Skeletal muscle satellite cell (primary cell): Measurements from ENCODE around the gene ITPR1.
"Not testable (repeated sequence)": the region's sequence is repeated elsewhere in the genome, so short reads cannot be mapped to it uniquely, and the experiment has no call there.

Experiments
- H3K27me3 ChIP-seq: 2 replicates; pipeline ENCODE4 v1.7.0; 2013; ENCODE audit warnings: low read length; ENCODE audit not compliant: control insufficient read depth, insufficient read depth
- H3K36me3 ChIP-seq: 2 replicates; pipeline ENCODE4 v1.7.0; 2013; ENCODE audit warnings: mild to moderate bottlenecking, control low read depth, low read length; ENCODE audit not compliant: insufficient read depth
- H3K4me1 ChIP-seq: 2 replicates; pipeline ENCODE4 v1.7.0; 2013; ENCODE audit warnings: low read length; ENCODE audit not compliant: control insufficient read depth, insufficient read depth
- H3K4me2 ChIP-seq: 2 replicates; pipeline ENCODE4 v1.7.0; 2013; ENCODE audit warnings: mild to moderate bottlenecking, low read length
- H3K4me3 ChIP-seq: 2 replicates; pipeline ENCODE4 v1.7.0; 2013; ENCODE audit warnings: low read length
- H3K9ac ChIP-seq: 2 replicates; pipeline ENCODE4 v1.7.0; 2013; ENCODE audit warnings: mild to moderate bottlenecking, low read depth, low read length, moderate library complexity
- H3K9me3 ChIP-seq: replicated peaks from 2 replicates; pipeline ENCODE4 v1.7.0; 2013; ENCODE audit warnings: mild to moderate bottlenecking, control low read depth, low read length

Gene ITPR1

DNA sequence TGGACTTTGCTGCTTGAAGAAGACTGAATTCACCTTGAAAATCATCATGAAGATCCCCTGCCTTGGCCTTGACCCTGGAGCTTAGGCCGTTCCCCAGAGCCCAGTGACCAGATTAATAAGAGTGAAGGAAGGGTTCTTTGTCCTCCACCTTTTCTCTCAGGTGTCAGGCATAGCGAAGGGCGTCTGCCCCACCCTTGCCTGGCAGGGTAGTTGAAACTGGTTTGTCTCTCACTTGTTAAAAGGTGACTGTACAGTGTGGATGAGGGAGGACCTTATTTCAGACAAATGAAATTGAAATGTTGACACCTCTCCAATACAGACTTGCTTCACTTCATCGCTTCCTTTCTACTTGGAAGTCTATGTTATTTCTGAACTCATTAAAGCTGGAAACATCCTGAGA lies 262.4 kb downstream of the ITPR1 start:
- H3K4me2 ChIP-seq = no peak overlapping the region
- H3K9me3 ChIP-seq = no peaks in the 10 kb centered on the region
- no peak overlapping the region for H3K4me3 ChIP-seq
- peaks cover 19% of the 10 kb centered on the region for H3K4me1 ChIP-seq
- H3K27me3 ChIP-seq = no peaks in the 10 kb centered on the region
- H3K9ac ChIP-seq = no peak overlapping the region
- H3K36me3 ChIP-seq = no peaks in the 10 kb centered on the region

DNA sequence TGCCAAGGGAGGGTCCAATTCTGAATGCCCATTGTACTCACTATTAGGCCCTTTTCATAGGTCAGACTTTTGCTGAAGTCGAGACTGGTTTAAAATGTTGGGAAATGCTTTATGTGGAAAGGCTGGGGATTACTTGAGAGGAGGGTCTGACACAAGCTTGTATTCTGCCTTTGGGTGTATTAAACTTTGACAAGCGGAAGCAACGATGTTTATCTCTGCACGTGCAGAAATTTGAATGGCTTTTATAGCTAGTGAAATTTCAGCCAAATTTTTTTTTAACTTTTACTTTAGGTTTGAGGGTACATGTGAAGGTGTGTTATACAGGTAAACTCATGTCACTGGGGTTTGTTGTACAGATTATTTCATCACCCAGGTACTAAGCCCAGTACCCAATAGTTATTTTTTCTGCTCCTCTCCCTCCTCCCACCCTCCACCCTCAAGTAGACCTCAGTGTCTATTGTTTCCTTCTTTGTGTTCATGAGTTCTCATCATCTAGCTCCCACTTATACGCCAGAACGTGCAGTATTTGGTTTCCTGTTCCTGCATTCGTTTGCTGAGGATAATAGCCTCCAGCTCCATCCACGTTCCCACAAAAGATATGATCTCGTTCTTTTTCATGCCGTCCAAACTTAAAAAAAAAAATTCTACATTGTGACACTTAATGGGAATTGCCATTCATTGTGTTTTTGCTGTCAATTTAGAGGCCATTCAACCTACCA lies 263.1 kb downstream of the ITPR1 start:
- H3K9ac ChIP-seq = no peak overlapping the region
- peaks cover 12% of the 10 kb centered on the region for H3K4me1 ChIP-seq
- no peaks in the 10 kb centered on the region for H3K9me3 ChIP-seq
- no peak overlapping the region for H3K4me3 ChIP-seq
- no peak overlapping the region for H3K4me2 ChIP-seq
- H3K36me3 ChIP-seq = no peaks in the 10 kb centered on the region
- no peaks in the 10 kb centered on the region for H3K27me3 ChIP-seq

DNA sequence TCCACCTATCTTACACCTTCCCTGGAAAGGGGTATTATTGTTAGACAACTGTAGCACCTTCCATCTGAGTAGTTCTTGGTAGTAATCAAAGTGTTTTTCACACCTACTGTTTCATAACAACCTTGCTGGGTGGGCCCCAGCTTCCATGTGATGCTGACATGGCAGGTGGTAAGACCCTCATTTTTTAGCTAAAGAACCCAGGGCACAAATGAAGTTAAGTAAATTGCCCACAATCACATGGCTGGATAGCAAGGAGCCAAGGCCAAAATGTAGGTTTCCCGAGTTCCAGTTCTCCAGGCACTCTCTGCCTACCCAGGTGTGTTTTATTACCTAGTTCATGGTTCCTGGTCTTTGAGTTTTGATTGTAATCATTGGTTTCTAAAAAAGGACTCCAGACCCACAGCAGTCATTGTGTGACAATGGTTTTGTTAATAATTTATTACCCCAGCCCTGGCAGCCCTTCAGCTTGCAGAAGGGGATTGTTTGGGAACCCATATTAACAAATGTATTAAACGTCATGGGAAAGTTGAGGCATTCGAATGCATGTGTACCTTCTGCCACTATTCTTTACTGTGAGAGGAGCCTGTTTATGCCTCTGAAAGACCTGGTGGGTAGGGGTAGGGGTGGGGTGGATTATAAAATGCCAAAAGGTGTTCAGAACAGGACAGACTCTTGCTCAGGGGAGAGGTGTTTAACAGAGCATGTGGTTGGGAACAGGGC lies 263.9 kb downstream of the ITPR1 start:
- peaks cover 4% of the 10 kb centered on the region for H3K4me1 ChIP-seq
- no peak overlapping the region for H3K4me2 ChIP-seq
- no peaks in the 10 kb centered on the region for H3K9me3 ChIP-seq
- H3K4me3 ChIP-seq = no peak overlapping the region
- H3K27me3 ChIP-seq = no peaks in the 10 kb centered on the region
- no peaks in the 10 kb centered on the region for H3K36me3 ChIP-seq
- H3K9ac ChIP-seq = no peak overlapping the region

DNA sequence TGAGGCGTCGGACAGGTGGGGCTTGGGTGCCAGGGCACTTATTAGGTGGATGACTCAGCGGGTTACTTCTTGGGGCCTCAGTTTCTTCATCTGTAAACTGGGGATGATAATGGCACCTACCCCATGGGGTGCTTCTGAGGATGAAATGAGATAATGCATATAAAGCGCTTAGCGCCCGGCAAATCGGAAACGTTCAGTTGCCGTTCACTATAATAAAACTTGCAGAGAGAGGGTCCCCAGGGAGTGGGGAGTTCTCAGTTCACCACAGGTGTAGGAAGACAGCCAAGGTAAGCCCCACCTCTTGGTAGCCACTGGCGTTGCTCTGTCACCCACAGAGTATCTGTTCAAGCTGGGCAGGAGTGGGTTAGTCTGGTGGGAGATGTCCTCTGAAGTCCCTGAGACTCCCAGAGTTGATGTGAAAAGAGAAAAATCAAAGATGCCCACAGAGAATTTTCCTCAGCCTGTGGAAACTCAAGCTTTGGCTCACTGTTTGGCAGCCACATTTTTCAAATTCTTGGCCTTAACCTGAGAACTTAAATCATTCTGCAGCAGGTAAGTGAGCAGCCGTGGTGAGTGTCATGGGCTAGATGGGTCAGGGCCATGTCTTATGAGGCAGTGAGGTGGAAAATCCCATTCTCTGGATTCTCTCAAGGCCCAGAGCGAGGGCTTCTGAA lies 264.6 kb downstream of the ITPR1 start:
- Histone ChIP-seq H3K27me3 (no peaks in the 10 kb centered on the region), H3K4me1 (no peaks in the 10 kb centered on the region), H3K4me3 (no peak overlapping the region), H3K4me2 (no peak overlapping the region), H3K36me3 (no peaks in the 10 kb centered on the region), H3K9ac (no peak overlapping the region), H3K9me3 (no peaks in the 10 kb centered on the region)

DNA sequence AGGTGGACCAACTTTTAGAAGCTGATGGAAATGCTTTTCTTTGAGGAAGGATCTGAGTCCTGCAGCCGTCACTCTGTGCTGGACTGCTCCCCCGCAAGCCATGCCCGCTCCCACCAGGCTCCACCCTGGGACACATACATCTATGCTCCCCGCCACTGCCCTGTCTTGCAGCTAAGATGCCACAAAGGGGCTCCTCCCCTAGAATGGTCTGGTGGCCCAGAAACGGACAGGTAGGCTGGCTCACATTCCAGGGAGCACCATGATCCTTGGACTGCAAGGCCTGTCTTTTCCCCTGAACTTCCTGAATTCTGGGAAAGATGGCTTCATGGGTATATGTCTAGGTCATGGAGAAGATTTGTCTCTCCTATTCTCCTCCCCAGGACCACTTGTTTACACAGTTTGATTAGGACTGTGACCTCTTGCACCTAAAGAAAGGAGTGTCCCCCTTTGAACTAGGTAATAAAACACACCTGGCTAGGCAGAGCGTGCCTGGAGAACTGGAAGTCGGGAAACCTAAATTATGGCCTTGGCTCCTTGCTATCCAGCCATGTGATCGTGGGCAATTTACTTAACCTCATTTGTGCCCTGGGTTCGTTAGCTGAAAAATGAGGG lies 265.2 kb downstream of the ITPR1 start:
- no peak overlapping the region for H3K9ac ChIP-seq
- no peaks in the 10 kb centered on the region for H3K36me3 ChIP-seq
- no peaks in the 10 kb centered on the region for H3K9me3 ChIP-seq
- no peak overlapping the region for H3K4me3 ChIP-seq
- no peak overlapping the region for H3K4me2 ChIP-seq
- H3K4me1 ChIP-seq = no peaks in the 10 kb centered on the region
- H3K27me3 ChIP-seq = no peaks in the 10 kb centered on the region

DNA sequence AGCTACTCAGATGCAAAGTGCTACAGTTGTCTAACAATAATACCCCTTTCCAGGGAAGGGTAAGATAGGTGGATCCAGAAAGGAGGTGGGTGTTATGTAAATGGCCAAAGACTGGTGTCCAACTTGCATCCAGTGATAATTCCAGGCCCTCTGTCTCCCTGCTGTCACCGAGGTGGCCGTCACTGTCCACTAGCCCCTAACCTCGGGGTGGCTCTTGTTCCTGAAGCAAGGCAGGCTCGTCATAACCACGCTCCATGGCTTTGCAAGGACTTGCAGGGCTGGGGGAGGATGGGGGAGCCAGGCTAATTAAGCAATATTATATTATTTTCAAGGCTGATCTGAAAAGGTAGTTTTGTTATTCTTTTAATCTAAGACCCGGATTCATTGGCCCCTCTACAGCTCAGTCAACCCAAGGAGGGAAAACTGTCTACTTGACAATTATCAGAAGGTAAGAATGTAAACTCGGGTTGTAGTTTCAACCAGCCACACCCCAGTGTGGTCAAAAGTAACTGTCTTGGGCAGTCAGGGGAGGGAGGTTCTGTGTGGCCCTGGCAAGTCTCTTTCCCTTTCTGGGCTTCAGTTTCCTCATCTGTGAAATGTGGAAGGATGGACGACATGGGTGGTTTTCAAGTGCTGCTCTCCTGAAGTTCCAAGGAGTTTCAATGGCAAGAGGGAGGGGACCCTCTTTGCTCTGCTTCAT lies 266.0 kb downstream of the ITPR1 start:
- H3K9ac ChIP-seq = no peak overlapping the region
- H3K4me2 ChIP-seq = no peak overlapping the region
- H3K4me3 ChIP-seq = no peak overlapping the region
- no peaks in the 10 kb centered on the region for H3K4me1 ChIP-seq
- H3K9me3 ChIP-seq = no peaks in the 10 kb centered on the region
- no peaks in the 10 kb centered on the region for H3K27me3 ChIP-seq
- H3K36me3 ChIP-seq = no peaks in the 10 kb centered on the region

DNA sequence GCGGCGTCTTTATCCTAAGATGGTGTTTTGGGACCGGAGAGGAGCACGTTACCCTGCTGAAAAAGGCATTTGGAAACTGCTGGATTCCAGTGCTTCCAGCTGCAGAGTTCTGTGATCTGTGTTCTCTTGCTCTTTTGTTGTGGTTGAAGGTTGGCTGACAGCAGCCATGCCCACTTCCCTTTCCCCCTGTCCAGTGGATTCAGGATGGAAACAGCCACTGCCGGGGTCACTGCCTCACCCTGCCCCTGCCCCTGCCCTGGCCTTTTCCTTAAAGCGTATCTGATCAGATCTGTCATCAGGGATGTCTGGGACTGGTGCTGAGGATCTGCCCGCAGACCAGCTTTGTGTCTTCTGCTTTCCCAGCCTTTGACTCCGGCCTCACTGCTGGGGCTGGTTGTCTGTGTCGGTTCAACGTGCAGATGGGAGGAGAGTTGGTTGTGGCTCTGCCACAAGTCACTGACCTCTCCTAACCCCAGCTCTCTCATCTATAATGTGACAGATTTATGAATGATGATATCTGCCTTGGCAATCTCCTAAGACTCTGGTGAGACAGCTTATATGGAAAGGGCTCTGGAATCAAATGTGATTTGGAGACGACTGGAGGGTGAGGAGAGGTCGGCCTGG lies 266.7 kb downstream of the ITPR1 start:
- Histone ChIP-seq H3K9me3 (no peaks in the 10 kb centered on the region), H3K36me3 (no peaks in the 10 kb centered on the region), H3K27me3 (no peaks in the 10 kb centered on the region), H3K4me2 (no peak overlapping the region), H3K4me1 (no peaks in the 10 kb centered on the region), H3K9ac (no peak overlapping the region), H3K4me3 (no peak overlapping the region)

DNA sequence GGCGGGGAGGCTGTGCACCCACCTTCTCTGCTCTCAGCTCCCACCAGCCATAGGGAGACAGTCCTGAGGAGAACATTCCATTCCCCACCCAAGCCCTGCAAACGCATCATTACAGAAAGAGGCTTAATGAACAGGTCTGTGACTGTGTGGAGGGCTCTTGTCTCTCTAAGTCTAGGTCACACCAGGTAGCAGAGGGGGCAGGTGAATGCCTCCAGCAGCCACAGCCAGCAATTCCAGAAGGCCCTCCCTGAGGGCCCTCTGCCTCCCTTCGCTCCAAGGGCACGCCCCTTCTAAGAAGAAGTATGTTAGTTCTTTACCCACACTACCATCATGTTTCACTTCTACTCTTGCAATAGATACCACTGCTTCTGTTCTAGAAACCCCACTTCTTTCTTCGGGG lies 268.6 kb downstream of the ITPR1 start:
- H3K4me3 ChIP-seq = no peak overlapping the region
- H3K4me1 ChIP-seq = no peaks in the 10 kb centered on the region
- no peak overlapping the region for H3K9ac ChIP-seq
- peaks cover 5% of the 10 kb centered on the region for H3K9me3 ChIP-seq
- H3K36me3 ChIP-seq = no peaks in the 10 kb centered on the region
- H3K4me2 ChIP-seq = no peak overlapping the region
- H3K27me3 ChIP-seq = no peaks in the 10 kb centered on the region

DNA sequence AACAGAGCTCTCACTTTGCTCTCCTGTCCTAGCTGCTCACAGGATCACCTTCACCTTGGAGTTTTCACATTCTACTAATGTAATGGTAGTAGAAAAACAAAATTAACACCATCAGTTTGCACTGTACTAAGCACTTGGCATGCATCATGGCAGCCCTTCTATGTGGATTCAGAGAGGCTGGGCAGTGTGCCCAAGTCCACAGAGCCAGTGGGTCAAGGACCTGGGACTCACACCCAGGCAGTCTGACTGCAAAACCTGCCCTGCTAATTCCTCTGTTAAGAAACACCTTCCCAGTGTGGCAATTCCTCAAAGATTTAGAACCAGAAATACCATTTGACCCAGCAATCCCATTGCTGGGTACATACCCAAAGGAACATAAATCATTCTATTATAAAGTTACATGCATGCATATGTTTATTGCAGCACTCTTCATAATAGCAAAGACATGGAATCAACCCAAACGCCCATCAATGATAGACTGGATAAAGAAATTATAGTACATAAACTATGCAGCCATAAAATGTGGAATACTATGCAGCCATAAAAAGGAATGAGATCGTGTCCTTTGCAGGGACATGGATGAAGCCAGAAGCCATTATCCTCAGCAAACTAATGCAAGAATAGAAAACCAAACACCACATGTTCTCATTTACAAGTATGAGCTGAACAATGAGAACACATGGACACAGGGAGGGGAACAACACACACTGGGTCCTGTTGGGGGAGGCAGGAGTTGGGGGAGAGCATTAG lies 269.5 kb downstream of the ITPR1 start:
- H3K27me3 ChIP-seq, H3K4me2 ChIP-seq, H3K4me3 ChIP-seq, H3K9ac ChIP-seq, H3K9me3 ChIP-seq, H3K4me1 ChIP-seq, H3K36me3 ChIP-seq: not testable (repeated sequence)

DNA sequence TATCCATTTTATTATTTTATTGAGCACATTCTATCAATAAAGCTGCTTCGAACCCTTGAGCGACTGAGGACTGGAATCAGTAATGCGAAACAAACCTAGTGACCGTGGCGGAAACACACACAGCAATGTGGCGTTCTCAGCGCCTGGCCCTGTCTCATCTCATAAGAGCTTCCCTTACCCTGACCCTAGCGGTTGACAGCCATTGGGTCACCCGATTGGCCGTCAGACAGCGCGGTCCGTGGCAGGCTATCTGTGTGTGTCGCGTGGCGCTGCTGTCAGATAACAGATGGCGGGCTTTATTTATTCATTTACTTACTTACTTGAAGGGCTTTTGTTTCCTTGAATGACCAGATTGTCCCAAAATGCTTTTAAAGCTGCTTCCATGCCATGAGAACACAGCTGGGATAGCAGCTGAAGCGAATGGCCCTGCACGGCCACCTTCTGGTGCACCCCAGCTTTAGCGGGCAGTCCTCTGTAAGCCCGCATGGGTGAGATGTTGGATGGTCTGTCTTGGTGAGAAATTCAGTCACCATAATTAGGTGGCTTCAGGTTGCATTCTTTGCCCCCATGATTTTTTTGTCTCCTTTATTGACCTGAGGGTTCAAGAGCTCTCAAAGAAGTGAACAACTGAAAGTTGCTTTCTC lies 270.6 kb downstream of the ITPR1 start:
- Histone ChIP-seq H3K4me1 (no peaks in the 10 kb centered on the region), H3K9me3 (peaks cover 5% of the 10 kb centered on the region), H3K27me3 (no peaks in the 10 kb centered on the region), H3K4me3 (no peak overlapping the region), H3K36me3 (no peaks in the 10 kb centered on the region), H3K9ac (no peak overlapping the region), H3K4me2 (no peak overlapping the region)
